Stimulated activated CD8-positive, alpha-beta memory T cell treated with anti-CD3 and anti-CD28 coated beads, Interleukin-4, amount 100 ng/mL, for 48 hours (primary cell): ENCODE measurements around the gene DNTT.

Experiments used
- DNase-seq: peaks from one replicate; pipeline ENCODE4 v3.0.0-alpha.2; 2020

Gene DNTT

DNA sequence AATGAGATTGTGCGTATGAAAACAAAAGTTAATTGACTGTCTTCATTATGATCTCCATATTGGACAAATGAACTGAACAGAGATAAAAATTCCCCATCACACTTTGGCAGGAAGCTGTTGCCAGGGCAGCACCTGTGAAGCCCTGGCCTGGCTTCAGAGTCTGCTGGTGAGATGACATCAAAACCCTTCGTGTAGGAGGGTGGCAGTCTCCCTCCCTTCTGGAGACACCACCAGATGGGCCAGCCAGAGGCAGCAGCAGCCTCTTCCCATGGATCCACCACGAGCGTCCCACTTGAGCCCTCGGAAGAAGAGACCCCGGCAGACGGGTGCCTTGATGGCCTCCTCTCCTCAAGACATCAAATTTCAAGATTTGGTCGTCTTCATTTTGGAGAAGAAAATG lies at the start of gene DNTT:
Gene DNTT, plus strand, starts transcription at position 205 of the 400 bp plus-strand sequence. Its CDS starts 64 bp downstream, at position 269.
- no peak for DNase-seq

DNA sequence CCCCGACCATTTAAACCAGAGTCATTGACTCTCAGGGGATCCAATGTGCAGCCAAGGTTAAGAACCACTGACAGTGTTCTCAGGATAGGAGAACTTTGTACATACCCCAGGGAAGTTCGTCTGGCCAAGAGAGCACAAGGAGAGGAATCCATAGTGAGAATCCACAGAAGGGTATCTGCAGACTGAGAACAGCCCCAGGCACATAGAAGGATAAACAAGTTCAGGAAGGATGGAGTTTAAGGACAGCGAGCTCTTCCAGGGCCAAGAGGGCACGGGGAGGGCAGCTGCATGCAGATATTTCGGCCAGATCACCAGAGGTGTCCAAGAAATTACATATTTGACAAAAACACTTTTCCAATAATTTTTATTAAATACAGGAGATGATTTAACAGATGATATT lies 49.3 kb upstream of the DNTT start:
- no peak for DNase-seq

DNA sequence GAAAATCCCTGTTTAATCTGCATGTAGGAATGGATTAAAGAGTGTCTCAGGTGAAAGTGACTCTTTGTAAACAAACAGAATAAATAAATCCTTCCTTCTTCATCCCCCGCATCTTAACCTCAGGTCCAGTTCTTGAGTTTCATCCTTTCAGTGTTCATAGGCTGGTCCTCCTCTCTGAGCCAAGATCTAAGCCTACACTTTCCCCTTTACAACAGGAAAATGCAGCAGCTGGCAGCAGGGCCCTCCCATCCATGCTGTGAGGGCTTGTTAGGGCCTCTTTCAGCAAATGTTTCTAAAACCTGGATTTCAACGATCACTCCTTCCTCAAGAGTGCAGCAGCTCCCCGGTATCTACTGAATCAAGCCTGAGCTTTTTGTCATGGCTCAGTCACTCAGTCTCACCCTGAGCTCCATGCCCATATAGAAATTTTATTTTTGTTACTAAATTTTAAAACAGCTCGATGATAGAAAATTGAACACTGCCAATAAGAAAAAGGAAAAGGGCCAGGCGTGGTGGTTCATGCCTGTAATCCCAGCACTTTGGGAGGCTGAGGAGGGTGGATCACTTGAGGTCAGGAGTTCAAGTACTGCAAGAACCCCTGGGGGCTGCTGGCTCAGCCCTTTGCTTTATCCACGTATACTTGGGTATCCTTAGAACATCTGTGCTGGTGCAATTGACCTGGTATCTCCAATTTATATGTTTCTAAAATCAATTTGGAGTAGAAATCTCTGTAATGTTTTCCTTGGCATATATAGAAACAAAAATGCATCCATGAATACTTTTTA lies 48.5 kb upstream of the DNTT start:
- no peak for DNase-seq

DNA sequence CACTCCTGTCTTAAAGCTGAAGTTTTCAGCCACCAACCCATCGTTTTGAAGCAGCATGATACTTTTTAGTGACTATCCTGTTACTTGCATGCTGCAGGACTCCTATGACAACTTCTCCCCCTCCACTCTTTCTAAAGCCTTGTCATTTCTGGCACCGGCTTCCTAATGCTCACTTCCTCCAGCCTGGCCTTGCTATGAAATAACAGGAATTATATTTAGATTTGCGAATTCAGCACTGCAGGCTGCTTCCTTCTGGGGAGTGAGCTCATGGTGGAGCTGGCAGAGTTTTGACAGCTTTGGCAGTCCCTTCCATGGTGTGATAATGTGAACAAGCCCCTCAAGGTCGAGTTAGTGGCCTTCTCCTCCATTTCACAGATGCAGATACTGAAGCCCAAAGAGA lies 46.3 kb upstream of the DNTT start:
- DNase-seq: no peak

DNA sequence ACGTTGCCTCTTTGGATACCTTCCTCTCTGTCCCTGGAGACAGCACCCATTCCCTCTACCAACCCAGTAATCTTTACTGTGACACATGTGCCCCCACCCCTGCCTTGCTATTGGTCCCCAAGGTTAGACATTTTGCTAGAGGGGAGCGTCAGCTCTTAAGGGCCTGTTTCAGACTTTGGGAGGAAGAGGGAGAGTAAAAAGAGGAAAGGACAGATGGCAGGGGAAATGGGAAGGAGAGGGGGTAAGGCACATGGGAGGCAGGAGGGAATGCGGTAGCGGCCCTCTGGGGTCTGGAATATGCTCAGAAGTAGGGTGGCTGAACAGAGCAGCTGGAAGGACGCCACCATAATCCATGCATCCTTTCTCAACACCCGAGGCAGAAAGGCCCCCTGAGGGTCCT lies 45.1 kb upstream of the DNTT start:
- DNase-seq: no peak

DNA sequence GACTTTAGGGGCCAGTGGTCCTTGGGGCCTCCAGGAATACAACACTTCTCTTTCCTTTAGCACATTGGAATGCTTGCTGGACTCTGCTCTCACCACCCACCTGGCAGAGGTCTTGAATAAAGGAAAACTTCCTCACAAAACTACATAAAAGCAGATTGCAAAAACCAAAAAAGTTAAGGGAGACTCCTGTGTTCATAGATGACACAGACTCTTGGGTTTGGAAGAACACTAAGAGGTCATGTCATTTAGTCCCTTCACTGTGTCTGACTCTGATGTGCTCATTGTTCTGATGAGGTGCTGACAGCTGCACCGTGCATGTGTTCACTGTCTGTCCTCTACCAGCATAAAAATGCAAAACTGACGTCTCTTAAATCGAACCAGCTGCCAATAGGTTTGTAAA lies 44.2 kb upstream of the DNTT start:
- DNase-seq: no peak

DNA sequence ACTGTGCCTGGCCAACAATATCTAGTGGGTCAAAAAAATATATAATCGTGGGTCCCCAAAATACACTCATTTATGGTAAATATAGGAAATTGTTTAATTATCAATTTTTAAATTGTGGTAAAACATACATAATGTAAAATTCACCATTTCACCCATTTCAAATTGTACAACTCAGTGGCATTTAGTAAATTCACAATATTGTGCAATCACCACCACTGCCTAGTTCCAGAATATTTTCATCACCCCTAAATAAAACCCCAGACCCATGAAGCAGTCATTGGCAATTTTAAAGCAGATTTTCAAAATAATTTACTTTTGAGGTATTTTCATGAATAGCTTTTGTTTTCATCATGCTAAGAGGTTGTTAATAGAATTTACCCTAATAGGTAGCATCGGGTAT lies 43.1 kb upstream of the DNTT start:
- DNase-seq: no peak

DNA sequence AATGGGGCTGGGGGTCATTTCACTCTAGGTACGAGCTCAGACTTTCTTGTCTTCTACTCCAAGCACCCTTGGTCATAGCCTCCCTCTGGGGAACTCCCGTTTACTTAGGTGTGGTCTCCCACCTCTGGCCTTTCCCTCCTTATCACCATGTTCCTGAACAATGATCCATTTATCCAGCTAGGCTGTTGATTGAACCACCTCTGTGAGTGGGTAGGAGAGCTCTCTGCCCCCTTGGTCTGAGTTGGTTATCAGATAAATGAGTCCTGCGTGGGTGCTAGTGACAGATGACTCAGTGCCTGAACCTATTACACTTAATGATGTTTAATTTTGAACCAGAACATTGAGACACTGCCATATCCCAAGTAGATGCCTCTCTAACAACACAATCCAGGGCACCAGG lies 42.3 kb upstream of the DNTT start:
- DNase-seq: no peak

DNA sequence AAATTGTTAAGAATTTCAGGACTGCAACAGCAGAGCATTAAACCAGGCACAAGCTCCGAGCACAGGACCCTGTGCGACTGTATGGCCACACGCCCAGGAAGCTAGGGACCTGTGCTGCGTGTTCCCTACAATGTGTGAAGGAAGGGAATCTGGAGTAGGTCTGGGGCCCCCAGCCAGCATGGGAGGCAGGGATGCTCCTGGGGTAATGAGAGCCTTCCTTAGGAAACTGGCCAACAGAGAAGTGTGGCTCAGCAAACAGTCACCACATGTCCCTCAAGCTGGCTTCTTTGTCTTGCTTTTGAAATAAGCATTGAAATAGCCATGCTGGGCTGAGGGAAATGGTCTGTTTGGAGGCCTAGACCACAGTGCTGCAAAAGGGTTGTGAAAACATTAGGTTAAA lies 41.1 kb upstream of the DNTT start:
- no peak for DNase-seq

DNA sequence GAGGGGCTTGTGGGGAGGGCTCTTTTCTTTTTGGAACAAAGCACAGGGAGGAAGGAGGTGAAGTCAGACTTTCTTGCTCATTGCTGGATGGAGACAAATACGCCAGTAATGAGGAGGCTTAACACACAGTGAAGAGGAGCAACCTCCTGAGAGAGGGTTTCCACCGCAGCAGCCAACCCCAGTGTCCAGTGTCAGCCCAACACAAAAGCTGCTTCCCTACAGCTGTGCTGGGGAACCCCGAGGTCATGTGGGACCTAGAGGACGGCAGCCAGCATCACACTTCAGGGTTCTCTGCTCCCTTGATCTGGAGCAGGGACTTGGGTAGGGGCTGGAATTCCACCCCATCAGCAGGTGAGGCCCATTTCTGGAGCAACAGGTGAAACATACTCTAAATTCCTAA lies 40.6 kb upstream of the DNTT start:
- DNase-seq: no peak

DNA sequence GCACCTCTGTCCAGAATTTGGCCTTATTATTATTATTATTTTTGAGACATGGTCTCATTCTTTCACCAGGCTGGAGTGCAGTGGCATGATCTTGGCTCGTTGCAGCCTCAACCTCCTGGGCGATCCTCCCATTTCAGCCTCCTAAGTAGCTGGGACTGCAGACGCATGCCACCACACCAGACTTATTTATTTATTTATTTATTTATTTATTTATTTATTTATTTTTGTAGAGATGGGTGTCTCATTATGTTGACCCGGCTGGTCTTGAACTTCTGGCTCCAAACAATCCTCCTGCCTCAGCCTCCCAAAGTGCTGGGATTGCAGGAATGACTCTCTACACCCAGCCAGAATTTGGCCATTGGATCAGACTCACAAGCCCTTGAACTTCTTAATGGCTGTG lies 39.3 kb upstream of the DNTT start:
- no peak for DNase-seq

DNA sequence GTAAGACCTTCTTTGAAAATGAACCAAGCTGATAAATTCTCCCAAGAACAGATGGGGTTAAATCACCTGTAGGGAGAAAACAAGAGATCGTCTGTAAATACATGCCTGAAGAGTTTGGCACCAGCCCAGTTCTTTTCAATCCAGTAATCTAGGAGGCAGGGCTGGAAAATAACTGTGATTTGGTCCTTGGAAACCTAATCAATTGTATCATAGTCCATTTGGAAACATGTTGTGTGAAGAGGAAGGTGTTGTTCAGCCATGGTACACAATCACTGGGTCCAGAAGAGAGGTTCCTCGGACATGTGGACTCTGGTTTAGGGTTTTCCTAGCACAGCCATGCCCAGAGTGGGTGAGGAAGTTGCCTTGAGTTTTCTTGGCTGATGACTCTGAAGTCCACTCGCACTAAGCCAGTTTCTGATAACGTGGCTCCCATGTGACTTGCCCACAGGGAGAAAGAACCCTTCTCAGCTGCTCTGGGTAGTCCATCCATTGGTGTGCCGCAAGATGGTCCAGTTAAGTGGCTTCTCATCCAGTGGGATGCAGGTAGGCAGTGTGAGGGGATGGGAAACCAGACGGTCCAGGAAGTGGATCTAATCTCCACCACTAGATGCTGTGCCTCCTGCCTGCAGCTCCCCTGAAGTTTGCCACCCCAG lies 38.0 kb upstream of the DNTT start:
- DNase-seq: no peak

DNA sequence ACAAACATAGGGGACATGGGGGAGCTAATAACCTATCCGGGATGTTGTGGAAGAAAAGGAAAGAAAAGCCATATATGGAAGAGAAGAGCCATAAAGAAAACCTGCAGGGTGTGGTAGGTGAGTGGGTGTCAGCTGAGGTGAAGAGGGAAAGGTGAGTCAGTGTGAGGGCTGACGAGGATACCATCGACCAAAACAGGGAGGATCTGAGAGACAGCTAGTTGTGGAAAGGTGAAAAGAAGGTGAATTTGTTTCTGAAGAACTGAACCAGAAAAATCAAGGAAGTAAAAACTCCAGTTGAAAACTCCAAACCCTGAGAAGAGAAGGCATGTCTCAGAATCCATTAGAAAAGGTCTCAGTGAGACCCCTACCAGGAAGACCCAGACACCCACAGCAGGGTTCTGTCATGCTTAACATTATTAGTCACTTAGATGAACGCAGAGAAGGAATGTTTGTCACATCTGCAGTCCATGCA lies 37.0 kb upstream of the DNTT start:
- DNase-seq: no peak

DNA sequence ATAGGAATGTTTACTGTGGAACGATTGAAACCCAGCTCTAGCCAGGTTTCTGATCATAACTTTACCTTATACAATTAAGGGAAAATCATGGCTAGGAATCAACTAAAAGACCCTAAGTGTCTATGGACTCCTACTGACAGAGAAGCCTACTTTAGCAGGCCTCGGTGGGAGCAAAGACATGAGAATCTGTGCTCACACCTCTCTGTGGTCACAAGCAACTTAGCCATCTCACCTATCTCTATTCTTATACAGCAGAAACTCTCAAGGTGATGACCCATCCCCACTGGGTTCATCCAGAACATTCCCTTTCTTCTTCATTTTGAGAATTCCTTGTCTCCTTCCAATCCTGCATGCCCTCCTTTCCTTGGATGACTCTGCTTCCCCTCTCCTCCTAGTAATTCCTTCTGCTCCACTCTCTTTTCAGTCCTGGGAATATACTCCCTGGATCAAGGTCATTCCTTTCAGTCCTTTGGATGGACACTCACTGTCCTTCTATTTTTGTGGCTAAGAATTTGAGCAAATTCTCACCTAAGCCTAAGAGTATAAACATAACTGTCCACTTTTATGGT lies 35.8 kb upstream of the DNTT start:
- no peak for DNase-seq

DNA sequence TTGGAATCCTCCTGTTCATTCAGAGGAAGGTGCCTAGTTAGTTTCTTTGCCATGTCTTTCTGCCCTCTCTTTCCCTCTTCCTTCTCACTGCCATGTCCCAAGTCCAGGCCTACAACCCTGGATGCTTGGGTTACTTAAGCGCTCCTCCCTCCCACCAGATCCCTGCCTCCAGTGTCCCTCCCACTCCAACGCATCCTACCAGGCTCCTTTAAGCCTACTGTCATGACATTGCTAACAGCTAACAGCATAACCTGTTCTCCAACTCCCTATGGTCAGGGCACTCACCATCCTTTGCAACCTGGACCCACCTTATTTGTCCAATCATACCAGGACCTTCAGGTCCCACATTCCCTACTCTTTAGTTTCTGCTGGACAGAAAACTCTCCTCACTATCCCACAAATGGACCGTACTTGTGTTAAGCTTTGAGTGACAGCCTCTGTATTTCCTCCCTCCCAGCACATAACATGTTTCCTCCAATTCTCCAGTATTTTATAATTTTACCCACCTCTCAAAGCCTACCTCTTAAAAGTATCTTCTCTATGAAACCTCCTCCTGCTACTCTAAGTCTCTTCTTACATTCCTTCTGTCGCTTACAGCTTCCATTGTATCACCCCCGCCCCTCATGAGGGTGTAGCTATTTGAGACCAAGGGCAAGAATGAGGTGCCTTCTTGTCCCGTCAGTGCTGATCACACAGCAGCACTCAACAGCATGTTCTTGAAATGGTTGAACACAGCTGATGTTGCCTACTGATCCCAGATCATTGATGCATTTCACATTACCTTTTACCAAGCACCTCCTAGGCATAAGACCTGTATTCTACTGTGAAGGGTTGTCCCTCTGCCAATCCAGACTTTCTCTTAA lies 34.6 kb upstream of the DNTT start:
- DNase-seq: no peak

DNA sequence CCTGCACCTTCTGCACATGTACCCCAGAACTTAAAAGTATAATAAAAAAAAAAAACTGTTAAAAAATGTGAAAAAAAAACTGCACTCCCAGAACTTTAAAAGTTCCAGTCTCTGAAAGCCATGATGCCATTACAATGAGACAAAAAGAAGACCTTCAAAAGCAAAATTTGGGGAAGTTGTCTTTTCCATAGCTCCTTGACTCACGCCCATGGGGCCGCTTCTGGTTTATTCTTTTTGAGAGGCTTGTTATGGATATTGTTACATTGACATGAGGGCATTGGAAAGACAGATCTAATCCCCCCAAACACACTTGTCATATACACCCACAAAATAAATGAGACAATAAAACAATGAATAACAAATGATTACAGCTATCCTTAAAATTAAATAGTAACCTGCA lies 33.7 kb upstream of the DNTT start:
- no peak for DNase-seq

DNA sequence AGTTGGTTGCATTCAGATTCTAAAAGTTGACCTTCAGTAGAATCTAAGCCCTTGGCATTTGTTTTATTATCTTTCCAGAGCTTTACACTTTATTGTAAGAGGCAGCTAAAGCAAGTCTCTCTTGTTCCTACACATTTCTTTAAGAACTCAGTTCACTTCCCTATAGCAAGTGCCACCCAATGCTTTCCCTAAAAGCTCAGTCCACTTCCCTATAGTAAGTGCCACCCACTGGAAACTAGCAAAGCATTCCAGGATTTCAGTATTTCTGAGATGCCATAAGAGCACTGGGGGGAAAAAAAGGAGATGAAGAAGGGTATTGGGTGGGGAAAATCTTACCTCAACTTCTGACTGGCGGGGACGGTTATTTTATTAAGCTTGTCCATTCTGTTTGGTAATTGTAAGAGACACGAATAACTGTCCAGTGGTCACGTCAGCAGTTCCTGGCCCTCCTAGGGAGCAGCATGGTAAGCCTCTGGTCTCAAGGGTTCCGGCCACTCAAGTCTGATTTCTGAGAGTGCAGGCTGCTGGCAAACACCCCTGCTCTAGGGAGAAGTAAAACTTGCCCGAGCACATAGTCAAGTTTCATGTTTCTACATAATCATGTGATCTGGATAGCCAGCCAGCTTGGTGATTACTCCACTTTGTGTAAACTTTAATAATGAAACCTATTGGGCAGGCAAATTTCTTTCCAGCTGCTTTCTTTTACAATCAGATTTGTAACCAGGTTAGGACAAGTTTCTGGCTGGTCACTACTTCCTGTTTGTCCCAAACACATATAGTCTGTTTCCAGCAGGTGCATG lies 33.0 kb upstream of the DNTT start, which contains the start of gene BLNK:
Gene BLNK, minus strand, starts transcription at position 554 of the 800 bp plus-strand sequence. Its CDS starts 171 bp downstream, at position 383.
- no peak for DNase-seq

DNA sequence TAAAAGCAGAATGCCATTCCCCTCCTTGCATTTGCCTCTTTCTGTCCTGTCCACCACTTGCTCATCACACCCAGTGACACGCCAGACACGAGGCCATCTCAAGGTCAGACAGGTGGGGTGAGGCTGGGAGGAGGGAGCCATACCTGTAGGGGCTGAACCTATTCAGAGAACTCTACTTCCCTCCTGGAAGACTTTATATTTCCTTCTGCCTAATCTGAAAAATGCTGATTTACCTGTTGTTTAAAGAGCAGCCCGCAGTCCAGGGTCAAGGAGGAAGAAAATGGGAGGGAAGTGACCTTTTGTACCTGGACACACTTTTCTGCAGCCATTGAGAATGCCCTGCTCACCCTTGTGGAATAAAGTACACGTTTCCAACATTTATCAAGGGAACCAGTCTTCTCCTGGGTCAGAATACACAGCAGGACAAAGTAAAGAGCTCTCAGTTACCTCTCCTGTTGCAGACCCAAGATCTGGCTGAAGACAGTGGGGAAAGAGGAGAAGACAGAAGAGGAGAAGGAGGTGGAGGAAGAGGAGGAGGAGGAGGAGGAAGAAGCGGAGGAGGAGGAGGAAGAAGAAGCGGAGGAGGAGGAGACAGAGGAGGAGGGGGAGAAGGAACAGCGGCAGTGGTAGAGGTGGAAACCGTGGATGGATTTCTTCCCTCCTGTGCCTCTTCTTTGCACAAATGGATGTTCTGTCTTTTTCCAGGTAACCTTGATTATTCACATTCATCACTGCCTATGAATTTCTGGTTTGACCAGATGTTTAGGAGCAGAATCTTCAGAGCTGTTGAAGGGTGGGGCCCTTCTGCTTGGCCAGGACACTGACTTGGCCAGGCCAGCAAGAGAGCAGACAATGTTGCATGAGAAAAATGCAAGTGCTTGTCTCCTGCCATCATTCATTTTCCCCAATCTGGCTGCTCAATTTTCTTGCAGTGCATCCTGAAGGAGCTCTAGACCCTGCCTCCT lies 31.6 kb upstream of the DNTT start:
- DNase-seq: no peak

DNA sequence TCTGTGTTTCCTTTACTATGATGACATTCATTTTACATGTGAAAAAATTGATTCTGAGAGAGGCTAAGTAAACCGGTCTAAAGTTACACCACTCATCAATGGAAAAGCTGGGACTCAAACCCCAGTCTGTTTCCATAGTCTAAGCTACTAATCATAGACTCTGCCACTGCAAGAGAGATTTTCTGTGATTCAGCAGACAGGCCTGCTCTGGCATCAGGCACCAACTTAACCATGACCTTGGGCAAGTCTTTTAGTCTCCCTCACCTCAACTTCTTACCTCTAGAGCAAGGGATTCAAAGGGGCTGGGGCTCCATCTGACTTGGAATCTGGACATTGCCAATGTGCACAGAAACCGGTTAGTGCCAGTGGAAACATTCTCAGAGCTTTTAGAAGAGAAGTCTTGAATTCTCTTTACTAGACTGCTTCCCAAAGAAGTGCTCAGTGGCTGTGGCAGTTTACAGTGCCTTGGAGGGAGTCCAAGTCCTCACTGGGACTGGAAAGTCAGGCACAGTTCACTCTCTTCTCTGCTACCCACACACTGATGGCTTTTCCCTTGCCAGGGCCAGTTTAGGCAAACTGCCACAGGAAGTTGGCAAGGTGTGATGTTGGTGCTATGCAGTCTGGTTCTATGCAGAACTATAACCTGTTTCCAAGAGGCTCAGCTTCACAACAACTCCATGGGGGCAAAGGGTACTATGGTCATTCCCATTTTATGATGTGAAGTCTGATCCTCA lies 28.4 kb upstream of the DNTT start:
- no peak for DNase-seq

DNA sequence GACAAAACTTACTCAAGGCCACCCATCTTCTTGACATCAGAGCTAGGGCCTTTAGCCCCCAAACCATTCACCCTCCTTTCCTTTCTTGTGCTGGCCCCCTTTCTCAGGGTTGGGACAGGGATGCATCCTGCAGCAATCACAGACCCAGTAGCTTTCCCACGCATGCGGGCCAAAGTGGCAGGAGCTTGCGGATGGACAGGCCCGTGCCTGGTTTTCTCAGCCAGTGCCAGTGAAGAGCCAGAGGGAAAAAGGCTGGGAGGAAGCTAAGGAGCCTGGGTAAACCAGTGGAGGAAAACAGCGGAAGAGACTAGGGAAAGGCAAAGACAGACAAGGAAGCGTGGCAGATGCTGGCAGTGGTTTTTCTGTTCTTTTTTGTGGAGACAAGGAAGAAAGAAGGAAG lies 27.8 kb upstream of the DNTT start:
- DNase-seq: no peak
